HL-60 (cell line): ENCODE measurements around the gene TBR1.

ENCODE experiments used
- CTCF ChIP-seq: IDR thresholded peaks from one replicate; pipeline ENCODE4 v1.5.1; 2011; ENCODE audit warnings: low read length, control low read depth, inconsistent platforms; ENCODE audit not compliant: insufficient read depth
- GABPA ChIP-seq: IDR thresholded peaks from 2 replicates; pipeline ENCODE4 v1.6.1; 2012; ENCODE audit warnings: low read depth
- POLR2AphosphoS5 ChIP-seq: IDR thresholded peaks from 2 replicates; pipeline ENCODE4 v1.6.1; 2012; ENCODE audit warnings: low read depth
- REST ChIP-seq: IDR thresholded peaks from 2 replicates; pipeline ENCODE4 v1.6.1; 2012; ENCODE audit warnings: low read depth; ENCODE audit not compliant: insufficient replicate concordance
- SPI1 ChIP-seq: IDR thresholded peaks from 2 replicates; pipeline ENCODE4 v1.6.1; 2012; ENCODE audit warnings: low read depth, mild to moderate bottlenecking, borderline replicate concordance

- TF ChIP-seq REST: no peak
- no peak for TF ChIP-seq CTCF
- no peak for TF ChIP-seq POLR2AphosphoS5
- TF ChIP-seq SPI1: no peak
- no peak for TF ChIP-seq GABPA
Observed at GRCh38 chr2:161438598-161438997, 22.5 kb downstream of the TBR1 start.
